AG09319 (cell line): ENCODE results near the gene EFS.
"Not testable (repeated sequence)": the region's sequence is repeated elsewhere in the genome, so short reads cannot be mapped to it uniquely, and the experiment has no call there.

Experiments
- DNase-seq: peaks from one replicate; pipeline ENCODE4 v3.0.0-alpha.2; 2010; ENCODE audit warnings: low read depth; ENCODE audit errors: extremely low read depth
- TF ChIP-seq, protein P1 (sequence below): IDR thresholded peaks from 2 replicates; pipeline ENCODE4 v1.5.1; 2011; ENCODE audit warnings: low read depth, mild to moderate bottlenecking, inconsistent platforms, low read length, moderate library complexity

The EFS gene

DNA sequence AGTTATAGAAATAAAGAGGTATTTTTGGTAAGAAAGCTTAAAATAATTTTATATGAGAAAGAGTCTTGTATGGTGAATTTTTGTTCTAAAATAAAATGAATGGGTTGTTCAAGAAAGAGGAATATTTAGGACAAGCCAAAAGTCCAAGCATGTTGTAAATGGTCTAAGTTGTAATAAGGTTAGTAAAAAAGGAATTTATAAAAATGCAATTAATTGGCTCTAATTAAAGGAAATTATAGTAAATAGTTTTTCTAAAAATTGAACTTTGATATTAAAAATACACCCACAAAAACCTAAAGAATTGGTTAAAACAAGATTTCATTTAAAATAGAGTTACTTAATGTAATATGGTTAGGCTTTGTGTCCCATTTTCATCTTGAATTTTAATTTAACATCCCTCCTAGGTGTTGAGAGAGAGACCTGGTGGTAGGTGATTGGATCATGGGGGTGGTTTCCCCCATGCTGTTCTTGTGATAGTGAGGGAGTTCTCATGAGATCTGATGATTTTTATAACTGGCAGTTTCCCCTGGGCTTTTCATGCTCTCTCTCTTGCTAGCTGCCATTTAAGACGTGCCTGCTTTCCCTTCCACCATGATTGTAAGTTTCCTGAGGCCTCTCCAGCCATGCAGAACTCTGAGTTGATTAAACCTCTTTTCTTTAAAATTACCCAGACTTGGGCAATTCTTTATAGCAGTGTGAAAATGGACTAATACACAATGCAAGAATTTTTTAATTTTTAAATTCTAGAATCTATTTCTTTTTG lies 25.3 kb downstream of the EFS start:
- no peak for DNase-seq
- TF ChIP-seq, protein P1, sequence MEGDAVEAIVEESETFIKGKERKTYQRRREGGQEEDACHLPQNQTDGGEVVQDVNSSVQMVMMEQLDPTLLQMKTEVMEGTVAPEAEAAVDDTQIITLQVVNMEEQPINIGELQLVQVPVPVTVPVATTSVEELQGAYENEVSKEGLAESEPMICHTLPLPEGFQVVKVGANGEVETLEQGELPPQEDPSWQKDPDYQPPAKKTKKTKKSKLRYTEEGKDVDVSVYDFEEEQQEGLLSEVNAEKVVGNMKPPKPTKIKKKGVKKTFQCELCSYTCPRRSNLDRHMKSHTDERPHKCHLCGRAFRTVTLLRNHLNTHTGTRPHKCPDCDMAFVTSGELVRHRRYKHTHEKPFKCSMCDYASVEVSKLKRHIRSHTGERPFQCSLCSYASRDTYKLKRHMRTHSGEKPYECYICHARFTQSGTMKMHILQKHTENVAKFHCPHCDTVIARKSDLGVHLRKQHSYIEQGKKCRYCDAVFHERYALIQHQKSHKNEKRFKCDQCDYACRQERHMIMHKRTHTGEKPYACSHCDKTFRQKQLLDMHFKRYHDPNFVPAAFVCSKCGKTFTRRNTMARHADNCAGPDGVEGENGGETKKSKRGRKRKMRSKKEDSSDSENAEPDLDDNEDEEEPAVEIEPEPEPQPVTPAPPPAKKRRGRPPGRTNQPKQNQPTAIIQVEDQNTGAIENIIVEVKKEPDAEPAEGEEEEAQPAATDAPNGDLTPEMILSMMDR, result no peak

DNA sequence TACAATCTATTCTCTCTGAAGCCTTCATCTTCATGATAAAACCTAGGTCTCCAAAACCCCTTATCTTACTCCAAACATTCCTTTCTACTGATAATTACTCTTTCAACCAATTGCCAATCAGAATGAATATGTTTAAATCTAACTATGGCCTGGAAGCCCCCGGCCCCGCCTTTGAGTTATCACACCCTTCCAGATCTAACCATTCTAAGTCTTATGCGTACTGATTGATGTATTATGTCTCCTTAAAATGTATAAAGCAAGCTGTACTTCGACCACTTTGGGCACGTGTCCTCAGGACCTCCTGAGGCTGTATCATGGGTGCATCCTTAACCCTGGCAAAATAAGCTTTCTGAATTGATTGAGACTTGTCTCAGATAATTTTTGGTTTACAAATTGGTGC lies 29.3 kb downstream of the EFS start:
- TF ChIP-seq, protein P1, result no peak
- DNase-seq, result no peak

DNA sequence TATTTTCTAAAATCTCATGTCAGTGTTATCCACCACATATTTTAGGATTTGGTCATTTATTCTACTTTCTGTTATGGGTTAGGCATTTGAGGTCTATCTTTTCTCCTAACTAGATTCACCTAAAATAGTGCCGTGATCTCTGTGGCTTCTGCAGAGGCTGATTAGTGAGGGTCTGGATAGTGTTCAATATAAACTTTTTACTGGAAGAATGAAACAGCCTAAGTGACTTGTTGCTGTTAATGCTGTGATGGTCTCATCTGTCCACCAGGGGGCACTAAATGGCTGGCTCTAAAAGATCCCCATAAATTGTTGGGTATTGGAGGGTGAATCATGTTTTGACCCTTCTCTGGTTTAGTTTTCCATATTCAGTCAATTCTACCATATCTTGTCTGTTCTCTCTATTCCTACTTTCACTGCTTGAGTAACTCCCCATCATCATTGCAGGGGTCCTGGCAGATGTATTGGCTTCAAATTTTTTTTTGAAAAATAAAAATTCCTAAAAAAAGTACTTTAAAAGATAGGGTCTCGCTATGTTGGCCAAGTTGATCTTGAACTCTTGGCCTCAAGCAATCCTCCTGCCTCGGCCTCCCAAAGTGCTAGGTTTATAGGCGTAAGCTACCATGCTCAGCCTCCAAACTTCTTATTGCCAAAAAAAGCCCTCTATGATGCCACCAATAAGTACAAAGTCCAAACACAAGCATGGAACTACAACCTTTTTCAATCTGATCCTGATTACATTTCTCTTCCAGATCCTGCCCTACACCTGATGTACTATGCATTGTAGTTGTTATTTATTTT lies 36.8 kb downstream of the EFS start:
- TF ChIP-seq, protein P1, result peak; percentile 86
- DNase-seq, result peak; percentile 49

DNA sequence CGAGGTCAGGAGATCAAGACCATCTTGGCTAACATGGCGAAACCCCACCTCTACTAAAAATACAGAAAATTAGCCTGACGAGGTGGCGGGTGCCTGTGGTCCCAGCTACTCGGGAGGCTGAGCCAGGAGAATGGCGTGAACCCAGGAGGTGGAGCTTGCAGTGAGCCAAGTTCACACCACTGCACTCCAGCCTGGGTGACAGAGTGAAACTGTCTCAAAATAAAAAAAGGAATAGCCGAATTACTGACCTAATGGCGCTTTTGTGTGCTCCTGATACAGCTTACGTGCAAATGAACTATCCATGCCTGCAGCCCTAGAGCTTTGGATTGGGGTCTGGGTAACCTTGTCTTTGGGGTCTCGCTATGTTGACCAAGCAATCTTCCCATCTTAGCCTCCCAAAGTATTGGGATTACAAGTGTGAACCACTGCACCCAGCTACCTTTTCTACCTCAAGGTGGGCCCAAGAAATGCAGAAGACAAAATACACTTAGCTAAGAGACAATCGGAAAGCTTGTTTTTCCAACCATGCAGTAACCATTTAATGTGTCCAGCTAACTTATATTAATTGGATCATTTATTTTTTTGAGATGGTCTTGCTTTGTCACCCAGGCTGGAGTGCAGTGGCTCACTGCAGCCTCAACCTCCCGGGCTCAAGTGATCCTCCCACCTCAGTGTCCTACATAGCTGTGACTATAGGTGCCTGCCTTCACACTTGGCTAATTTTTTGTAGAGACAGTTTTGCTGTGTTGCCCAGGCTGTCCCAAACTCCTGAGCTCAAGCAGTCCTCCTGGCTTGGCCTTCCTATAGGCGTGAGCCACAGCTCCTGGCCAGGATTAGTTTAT lies 38.3 kb downstream of the EFS start:
- no peak for DNase-seq
- TF ChIP-seq, protein P1, result no peak

DNA sequence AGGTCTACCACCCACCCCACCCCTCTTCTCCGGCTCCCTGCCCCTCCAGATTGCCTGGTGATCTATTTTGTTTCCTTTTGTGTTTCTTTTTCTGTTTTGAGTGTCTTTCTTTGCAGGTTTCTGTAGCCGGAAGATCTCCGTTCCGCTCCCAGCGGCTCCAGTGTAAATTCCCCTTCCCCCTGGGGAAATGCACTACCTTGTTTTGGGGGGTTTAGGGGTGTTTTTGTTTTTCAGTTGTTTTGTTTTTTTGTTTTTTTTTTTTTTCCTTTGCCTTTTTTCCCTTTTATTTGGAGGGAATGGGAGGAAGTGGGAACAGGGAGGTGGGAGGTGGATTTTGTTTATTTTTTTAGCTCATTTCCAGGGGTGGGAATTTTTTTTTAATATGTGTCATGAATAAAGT lies 39.2 kb downstream of the EFS start:
- DNase-seq, result not testable (repeated sequence)

DNA sequence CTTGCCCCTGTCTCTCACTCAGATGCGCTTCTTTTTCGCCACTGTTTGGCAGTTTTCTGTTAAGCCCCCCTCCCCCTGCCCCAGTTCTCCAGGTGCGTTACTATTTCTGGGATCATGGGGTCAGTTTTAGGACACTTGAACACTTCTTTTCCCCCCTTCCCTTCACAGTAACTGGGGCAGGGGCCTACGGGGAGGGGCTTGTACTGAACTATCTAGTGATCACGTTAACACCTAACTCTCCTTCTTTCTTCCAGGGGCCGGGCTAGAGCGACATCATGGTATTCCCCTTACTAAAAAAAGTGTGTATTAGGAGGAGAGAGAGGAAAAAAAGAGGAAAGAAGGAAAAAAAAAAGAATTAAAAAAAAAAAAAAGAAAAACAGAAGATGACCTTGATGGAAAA lies 40.0 kb downstream of the EFS start:
- DNase-seq, result no peak
- TF ChIP-seq, protein P1, result no peak

DNA sequence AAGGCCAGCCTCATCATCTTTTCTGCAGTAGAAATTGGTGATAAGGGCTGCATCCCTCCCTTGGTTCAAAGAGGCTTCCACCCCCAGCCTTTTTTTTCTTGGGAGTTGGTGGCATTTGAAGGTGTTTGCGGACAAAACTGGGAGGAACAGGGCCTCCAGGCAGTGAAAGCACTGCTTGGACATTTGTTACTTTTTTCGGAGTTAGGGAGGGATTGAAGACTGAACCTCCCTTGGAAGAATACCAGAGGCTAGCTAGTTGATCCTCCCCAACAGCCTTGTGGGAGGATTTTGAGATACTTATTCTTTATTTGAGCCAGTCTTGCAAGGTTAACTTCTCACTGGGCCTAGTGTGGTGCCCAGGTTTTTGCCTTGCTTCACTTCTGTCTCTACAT lies 40.5 kb downstream of the EFS start:
- no peak for DNase-seq
- TF ChIP-seq, protein P1, result no peak
